Calu3 (cell line): Measurements from ENCODE around the gene TMEM259. TPM values are rescaled to one million over a fixed set of nuclear protein-coding genes. Genes with fewer than 3 reads are reported as not detected.

Experiments
- BruUV-seq: library from RNA; stranded (reverse); fragments of 400-500 nt; replicated peaks from 2 replicates; lab custom pipeline; 2021; lab: Mats Ljungman, UMichigan
- CTCF ChIA-PET: fragments of 300-600 bp; sonication (Branson Sonifier 250); formaldehyde crosslinking; loops from one replicate; lab custom pipeline; 2022; ENCODE audit warnings: antibody characterized with exemption; lab: Charles Lee
- DNase-seq: peaks from one replicate; pipeline ENCODE4 v3.0.0; 2022
- H3K27ac Mint-ChIP-seq: one replicate; pipeline ENCODE4 v1.8.0; 2022; ENCODE audit warnings: mixed read lengths; ENCODE audit not compliant: unreplicated experiment
- H3K27me3 Mint-ChIP-seq: one replicate; pipeline ENCODE4 v1.8.0; 2022; ENCODE audit warnings: mixed read lengths; ENCODE audit not compliant: unreplicated experiment
- H3K36me3 Mint-ChIP-seq: one replicate; pipeline ENCODE4 v1.8.0; 2022; ENCODE audit warnings: mild to moderate bottlenecking, moderate library complexity, mixed read lengths; ENCODE audit not compliant: insufficient read depth, unreplicated experiment
- H3K4me1 Mint-ChIP-seq: one replicate; pipeline ENCODE4 v1.8.0; 2022; ENCODE audit warnings: mild to moderate bottlenecking, low read depth, mixed read lengths; ENCODE audit not compliant: unreplicated experiment
- H3K4me3 Mint-ChIP-seq: one replicate; pipeline ENCODE4 v1.8.0; 2022; ENCODE audit warnings: mild to moderate bottlenecking, low read depth, moderate library complexity, mixed read lengths; ENCODE audit not compliant: unreplicated experiment
- H3K9me3 Mint-ChIP-seq: one replicate; pipeline ENCODE4 v1.8.0; 2022; ENCODE audit warnings: low read depth, mixed read lengths; ENCODE audit not compliant: unreplicated experiment
- CTCF ChIP-seq: fragments of 200-600 bp; IDR thresholded peaks from one replicate; pipeline ENCODE4 v1.8.0; 2022; ENCODE audit warnings: antibody characterized with exemption; ENCODE audit not compliant: unreplicated experiment
- intact Hi-C: fragments of 100-400 bp; cut with micrococcal nuclease; formaldehyde crosslinking; loops from one replicate; pipeline ENCODE4 v1.10.0; 2022; ENCODE audit not compliant: unreplicated experiment
- total RNA-seq: library from RNA; stranded (reverse); gene quantifications from 2 replicates; pipeline ENCODE4 v1.2.3, GENCODE V29; 2022

Gene TMEM259
- total RNA-seq, 1 experiment from 2014 or later: 129 TPM

GRCh38 chr19:994516-994915, 26.4 kb downstream of the TMEM259 start:
- Mint-ChIP-seq H3K4me3 (no peak overlapping the region), H3K4me1 (no peaks in the 10 kb centered on the region), H3K27me3 (peaks cover 22% of the 10 kb centered on the region), H3K9me3 (no peaks in the 10 kb centered on the region), H3K27ac (no peak overlapping the region), H3K36me3 (peaks cover 24% of the 10 kb centered on the region)
- CTCF ChIA-PET: no interaction called here
- no peak for DNase-seq
- BruUV-seq: no TSS peak
- intact Hi-C loops: no loop called here
- TF ChIP-seq CTCF: no peak

GRCh38 chr19:993831-994393, 27.0 kb downstream of the TMEM259 start:
- Mint-ChIP-seq H3K27me3 (peaks cover 16% of the 10 kb centered on the region), H3K9me3 (no peaks in the 10 kb centered on the region), H3K4me3 (no peak overlapping the region), H3K36me3 (peaks cover 20% of the 10 kb centered on the region), H3K27ac (no peak overlapping the region), H3K4me1 (no peaks in the 10 kb centered on the region)
- intact Hi-C loops: no loop called here
- TF ChIP-seq CTCF: no peak
- CTCF ChIA-PET: no interaction called here
- DNase-seq: no peak
- BruUV-seq: no TSS peak

GRCh38 chr19:993361-993830, 27.5 kb downstream of the TMEM259 start:
- no peaks in the 10 kb centered on the region for H3K9me3 Mint-ChIP-seq
- CTCF ChIA-PET: no interaction called here
- H3K27me3 Mint-ChIP-seq: peaks cover 11% of the 10 kb centered on the region
- BruUV-seq: no TSS peak
- peaks cover 19% of the 10 kb centered on the region for H3K36me3 Mint-ChIP-seq
- H3K27ac Mint-ChIP-seq: no peak overlapping the region
- TF ChIP-seq CTCF: no peak
- intact Hi-C loops: no loop called here
- no peaks in the 10 kb centered on the region for H3K4me1 Mint-ChIP-seq
- DNase-seq: no peak
- H3K4me3 Mint-ChIP-seq: no peak overlapping the region

- Mint-ChIP-seq H3K27me3 (peaks cover 3% of the 10 kb centered on the region), H3K9me3 (no peaks in the 10 kb centered on the region), H3K4me1 (no peaks in the 10 kb centered on the region), H3K4me3 (no peak overlapping the region), H3K27ac (no peak overlapping the region), H3K36me3 (peaks cover 14% of the 10 kb centered on the region)
- no TSS peak for BruUV-seq
- no peak for DNase-seq
- TF ChIP-seq CTCF: no peak
- CTCF ChIA-PET: no interaction called here
- intact Hi-C loops: no loop called here
Measured at GRCh38 chr19:992670-993055, 28.3 kb downstream of the TMEM259 start.
